Activated CD8-positive, alpha-beta T cell treated with anti-CD3 and anti-CD28 coated beads for 36 hours (primary cell): Measurements from ENCODE around the gene IL10. TPM values are rescaled to one million over a fixed set of nuclear protein-coding genes. Genes with fewer than 3 reads are reported as not detected.

Source experiments
- ATAC-seq: fragments of 200-7000 bp; cut with Tn5 transposase; one replicate; pipeline ENCODE4 v1.10.0; 2021; ENCODE audit warnings: mild to moderate bottlenecking, moderate library complexity
- CTCF ChIA-PET: fragments of 350-600 bp; sonication (Branson Sonifier 250); formaldehyde crosslinking; loops from one replicate; lab custom pipeline; 2021; ENCODE audit warnings: antibody characterized with exemption; lab: Charles Lee
- POLR2A ChIA-PET: fragments of 350-600 bp; sonication (Branson Sonifier 250); formaldehyde crosslinking; loops from one replicate; lab custom pipeline; 2021; ENCODE audit warnings: antibody characterized with exemption; lab: Charles Lee
- DNase-seq: peaks from one replicate; pipeline ENCODE4 v3.0.0-alpha.2; 2020
- H3K27ac Mint-ChIP-seq: one replicate; pipeline ENCODE4 v1.8.0; 2021; ENCODE audit warnings: mild to moderate bottlenecking, mixed read lengths
- H3K27me3 Mint-ChIP-seq: one replicate; pipeline ENCODE4 v1.8.0; 2021; ENCODE audit warnings: mixed read lengths
- H3K36me3 Mint-ChIP-seq: one replicate; pipeline ENCODE4 v1.8.0; 2021; ENCODE audit warnings: low read depth, mixed read lengths
- H3K4me1 Mint-ChIP-seq: one replicate; pipeline ENCODE4 v1.8.0; 2021; ENCODE audit warnings: low read depth, mixed read lengths
- H3K4me3 Mint-ChIP-seq: one replicate; pipeline ENCODE4 v1.8.0; 2021; ENCODE audit warnings: mild to moderate bottlenecking, moderate library complexity, mixed read lengths
- H3K9me3 Mint-ChIP-seq: one replicate; pipeline ENCODE4 v1.8.0; 2021; ENCODE audit warnings: mixed read lengths
- CTCF ChIP-seq: fragments of 200-600 bp; IDR thresholded peaks from one replicate; pipeline ENCODE4 v1.8.0; 2022; ENCODE audit warnings: antibody characterized with exemption, mild to moderate bottlenecking
- intact Hi-C: fragments of 100-400 bp; cut with micrococcal nuclease; formaldehyde crosslinking; loops from one replicate; pipeline ENCODE4 v1.10.0; 2022
- total RNA-seq, 2 experiments: library from RNA; stranded (reverse); gene quantifications; one replicate each; pipeline ENCODE4 v1.2.3, GENCODE V29; 2021

The IL10 gene
- total RNA-seq, 2 experiments from 2014 or later = 0.32 TPM; not detected in 1

GRCh38 chr1:206735553-206736031 lies 36.7 kb downstream of the IL10 start:
- no peak overlapping the region for H3K4me3 Mint-ChIP-seq
- ChIA-PET POLR2A (interaction anchor here (0.7 to 2.8 kb wide), 6 partner anchors 9 to 177 kb away, joined by 3 to 19 read pairs (median 4); no protein-coding TSS in a partner anchor), CTCF (interaction anchor here (0.8 to 17.0 kb wide), 43 partner anchors 9 to 340 kb away, joined by 3 to 628 read pairs (median 9); partner anchors contain the start of genes DYRK3, EIF2D, FCMR and IKBKE)
- H3K36me3 Mint-ChIP-seq = peaks cover 12% of the 10 kb centered on the region
- no peaks in the 10 kb centered on the region for H3K27me3 Mint-ChIP-seq
- H3K27ac Mint-ChIP-seq = no peak overlapping the region
- TF ChIP-seq CTCF = no peak
- intact Hi-C loops = loop anchor here (5.0 kb wide), 2 partner anchors 52 to 177 kb away; no protein-coding TSS in a partner anchor
- ATAC-seq (no peak), DNase-seq (no peak)
- H3K4me1 Mint-ChIP-seq = peaks cover 66% of the 10 kb centered on the region
- H3K9me3 Mint-ChIP-seq = no peaks in the 10 kb centered on the region

GRCh38 chr1:206734499-206735142 lies 37.7 kb downstream of the IL10 start:
- DNase-seq = peak; percentile 80
- H3K27me3 Mint-ChIP-seq = no peaks in the 10 kb centered on the region
- ATAC-seq = peak; percentile 48
- H3K4me3 Mint-ChIP-seq = no peak overlapping the region
- peaks cover 64% of the 10 kb centered on the region for H3K4me1 Mint-ChIP-seq
- peaks cover 15% of the 10 kb centered on the region for H3K36me3 Mint-ChIP-seq
- peak overlapping the region; percentile 22 for H3K27ac Mint-ChIP-seq
- peak; percentile 93 for TF ChIP-seq CTCF
- intact Hi-C loops = loop anchor here (5.0 kb wide), 2 partner anchors 53 to 178 kb away; no protein-coding TSS in a partner anchor
- CTCF ChIA-PET = interaction anchor here (0.6 to 17.0 kb wide), 64 partner anchors 9 to 341 kb away, joined by 3 to 628 read pairs (median 6); partner anchors contain the start of genes DYRK3, EIF2D, FCMR and IKBKE
- POLR2A ChIA-PET = interaction anchor here (0.7 to 2.8 kb wide), 7 partner anchors 10 to 178 kb away, joined by 3 to 19 read pairs (median 4); no protein-coding TSS in a partner anchor
- no peaks in the 10 kb centered on the region for H3K9me3 Mint-ChIP-seq

- Mint-ChIP-seq H3K4me3 (no peak overlapping the region), H3K9me3 (no peaks in the 10 kb centered on the region), H3K27ac (no peak overlapping the region), H3K36me3 (peaks cover 19% of the 10 kb centered on the region), H3K27me3 (no peaks in the 10 kb centered on the region), H3K4me1 (peaks cover 52% of the 10 kb centered on the region)
- ChIA-PET POLR2A (no interaction called here), CTCF (interaction anchor here (0.8 to 17.0 kb wide), 8 partner anchors 12 to 248 kb away, joined by 3 to 628 read pairs (median 16); no protein-coding TSS in a partner anchor)
- intact Hi-C loops = no loop called here
- TF ChIP-seq CTCF = no peak
- ATAC-seq = no peak
- DNase-seq = no peak
These were observed 39.3 kb downstream of the IL10 start for GRCh38 chr1:206732992-206733391.

GRCh38 chr1:206732508-206732907 lies 39.8 kb downstream of the IL10 start:
- peaks cover 19% of the 10 kb centered on the region for H3K36me3 Mint-ChIP-seq
- DNase-seq = no peak
- CTCF ChIA-PET = interaction anchor here (1.1 to 17.0 kb wide), 3 partner anchors 34 to 180 kb away, joined by 3 to 628 read pairs (median 81); no protein-coding TSS in a partner anchor
- no peaks in the 10 kb centered on the region for H3K9me3 Mint-ChIP-seq
- no peaks in the 10 kb centered on the region for H3K27me3 Mint-ChIP-seq
- no peak for TF ChIP-seq CTCF
- ATAC-seq = no peak
- peaks cover 47% of the 10 kb centered on the region for H3K4me1 Mint-ChIP-seq
- H3K27ac Mint-ChIP-seq = no peak overlapping the region
- intact Hi-C loops = no loop called here
- POLR2A ChIA-PET = no interaction called here
- no peak overlapping the region for H3K4me3 Mint-ChIP-seq
